SK-N-DZ (cell line): ENCODE data around the gene BPIFA1.
A peak's percentile ranks its signal among the peaks of the same experiment; 100 is the strongest.

Experiments used
- DNase-seq: peaks from one replicate; pipeline ENCODE4 v3.0.0-alpha.2; 2015; ENCODE audit warnings: low spot score

Gene BPIFA1

DNA sequence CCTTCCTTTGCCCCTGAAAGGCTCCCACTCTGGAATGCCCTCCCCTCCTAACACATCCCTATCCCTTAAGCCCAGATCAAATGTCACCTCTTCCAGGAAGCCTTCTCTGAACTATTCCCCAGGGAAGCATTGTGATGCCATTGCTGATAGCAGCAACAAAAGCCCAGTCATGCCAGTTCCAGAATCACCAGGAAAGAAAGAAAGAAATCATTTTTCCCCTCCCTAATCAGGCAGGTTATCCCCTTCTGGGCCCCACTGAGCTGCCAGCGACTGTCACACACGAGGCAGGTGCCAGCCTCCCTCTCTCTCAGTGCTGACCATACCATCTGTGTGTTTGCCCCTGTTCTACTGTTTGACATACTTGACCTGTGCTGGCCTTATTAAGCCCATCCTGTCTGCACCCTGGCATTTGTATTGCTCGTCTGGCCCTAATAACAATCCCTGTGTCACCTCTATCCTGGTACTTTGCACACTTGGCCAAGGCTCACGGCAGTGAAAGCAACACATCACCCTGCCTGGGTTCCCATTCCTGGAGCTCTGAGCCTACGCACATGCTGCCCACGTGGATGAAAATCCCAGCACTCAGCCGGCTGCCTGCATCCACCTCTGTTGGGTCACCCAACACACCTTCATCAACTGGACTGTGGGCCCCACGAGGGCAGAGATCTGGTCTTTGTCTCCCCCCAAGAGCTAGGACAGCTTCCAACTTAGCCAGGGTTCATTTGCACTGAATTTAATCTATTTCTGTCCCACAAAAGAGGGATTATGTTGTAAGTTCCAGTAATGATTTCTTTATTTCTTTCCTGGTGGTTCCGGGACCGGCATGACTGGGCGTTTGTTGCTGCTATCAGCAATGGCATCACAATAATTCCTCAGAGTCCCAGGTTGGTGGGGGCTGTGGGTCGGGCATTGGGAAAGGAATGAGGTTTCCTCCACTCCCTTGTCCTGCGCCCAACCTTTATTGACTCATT, 42.0 kb downstream of the BPIFA1 start:
- peak; percentile 41 for DNase-seq

DNA sequence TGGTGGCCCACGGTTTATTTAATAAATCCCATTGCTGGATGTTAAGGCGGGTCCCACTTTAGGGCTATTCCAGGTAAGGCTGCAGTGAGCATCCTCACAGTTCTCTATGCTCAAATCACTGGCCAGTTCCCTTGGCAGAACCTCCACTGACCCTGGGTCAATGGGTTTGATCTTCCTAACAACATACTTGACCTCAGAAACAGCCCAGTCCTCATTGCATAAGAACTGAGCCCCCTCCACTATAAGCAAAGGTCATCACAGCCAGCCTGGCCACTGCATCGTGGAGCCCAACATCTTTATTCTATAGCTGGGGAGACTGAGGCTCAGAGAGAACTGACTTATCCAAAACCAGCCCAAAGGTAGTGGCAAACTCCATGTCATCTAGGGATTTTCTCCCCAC, 42.9 kb downstream of the BPIFA1 start:
- DNase-seq = no peak

DNA sequence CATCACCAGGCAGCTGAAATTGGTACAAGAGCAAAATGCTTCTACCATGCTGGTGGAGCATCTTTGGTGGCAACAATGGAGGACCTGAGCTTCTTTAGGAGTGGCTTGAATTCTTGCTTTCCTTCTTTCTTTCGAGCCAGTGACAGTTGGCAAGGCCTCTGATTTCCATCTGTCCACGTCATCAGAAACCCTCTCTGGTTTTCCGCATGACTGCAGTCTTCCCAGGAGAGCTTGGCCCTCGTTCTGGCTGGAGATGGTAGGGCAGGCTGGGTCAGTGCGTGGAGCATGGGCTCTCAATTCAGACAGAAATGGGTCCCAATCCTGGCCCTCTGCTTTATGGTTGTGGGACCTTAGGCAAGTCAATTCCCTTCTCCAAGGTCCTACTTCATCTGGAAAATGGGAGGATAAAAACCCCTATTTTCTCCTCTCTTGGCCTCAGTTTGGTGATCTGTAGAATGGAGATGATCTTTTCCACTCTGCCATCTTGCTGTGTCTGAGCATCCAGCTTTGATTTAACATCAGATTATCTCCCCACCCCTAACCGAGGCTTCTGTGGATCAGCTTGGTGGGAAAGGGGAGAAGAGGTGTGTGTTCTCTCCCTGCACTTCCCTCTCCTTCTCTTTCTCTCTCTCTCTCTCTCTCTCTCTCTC, 43.6 kb downstream of the BPIFA1 start:
- no peak for DNase-seq

DNA sequence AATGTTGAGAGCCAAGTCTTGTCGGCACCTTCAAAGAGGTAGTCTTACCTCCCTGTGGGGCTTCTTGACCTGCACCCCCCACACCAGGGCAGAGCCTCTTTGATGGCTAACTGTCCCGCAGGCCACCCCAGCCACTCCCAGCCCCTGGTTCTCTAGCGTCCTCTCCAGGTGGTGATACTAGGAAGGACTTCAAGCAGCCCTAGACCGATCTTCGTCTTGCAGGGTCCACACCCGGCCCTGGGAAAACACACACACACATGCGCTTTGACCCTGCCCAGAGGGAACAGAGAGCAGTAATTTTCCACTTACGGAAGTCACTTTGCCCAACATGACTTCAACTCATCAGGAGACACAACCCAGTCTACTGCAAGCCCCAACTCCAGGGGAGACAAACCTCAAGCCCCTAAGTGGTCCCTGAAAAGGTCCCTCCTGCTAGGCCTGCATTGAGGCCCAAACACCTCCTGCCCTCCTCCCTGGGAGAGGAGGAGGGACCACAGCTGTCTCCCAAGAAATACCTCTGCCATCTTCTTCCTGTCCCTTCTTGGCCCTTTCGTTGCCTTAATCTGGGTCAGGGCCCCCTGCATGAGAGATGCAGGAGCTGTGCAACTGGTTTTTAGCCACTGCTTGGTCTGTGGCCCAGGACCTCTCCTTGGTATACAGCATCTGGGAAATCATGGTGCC, 44.3 kb downstream of the BPIFA1 start:
- no peak for DNase-seq

DNA sequence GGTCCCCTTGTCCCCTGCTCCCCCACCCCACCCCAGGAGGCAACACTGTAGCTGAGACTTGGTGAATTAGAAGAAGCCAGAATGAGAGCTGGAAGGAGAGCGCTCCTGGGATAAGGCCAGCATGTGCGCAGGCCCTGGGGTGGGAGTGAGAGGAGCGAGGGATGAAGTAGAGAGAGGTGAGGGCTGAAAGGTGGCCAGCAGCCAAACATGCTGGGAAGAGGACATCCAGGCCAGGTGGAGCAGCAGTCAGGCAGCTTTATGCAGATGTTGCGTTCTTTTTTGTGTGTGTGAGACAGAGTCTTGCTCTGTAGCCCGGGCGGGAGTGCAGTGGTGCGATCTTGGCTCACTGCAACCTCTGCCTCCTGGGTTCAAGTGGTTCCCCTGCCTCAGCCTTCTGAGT, 45.0 kb downstream of the BPIFA1 start:
- no peak for DNase-seq

DNA sequence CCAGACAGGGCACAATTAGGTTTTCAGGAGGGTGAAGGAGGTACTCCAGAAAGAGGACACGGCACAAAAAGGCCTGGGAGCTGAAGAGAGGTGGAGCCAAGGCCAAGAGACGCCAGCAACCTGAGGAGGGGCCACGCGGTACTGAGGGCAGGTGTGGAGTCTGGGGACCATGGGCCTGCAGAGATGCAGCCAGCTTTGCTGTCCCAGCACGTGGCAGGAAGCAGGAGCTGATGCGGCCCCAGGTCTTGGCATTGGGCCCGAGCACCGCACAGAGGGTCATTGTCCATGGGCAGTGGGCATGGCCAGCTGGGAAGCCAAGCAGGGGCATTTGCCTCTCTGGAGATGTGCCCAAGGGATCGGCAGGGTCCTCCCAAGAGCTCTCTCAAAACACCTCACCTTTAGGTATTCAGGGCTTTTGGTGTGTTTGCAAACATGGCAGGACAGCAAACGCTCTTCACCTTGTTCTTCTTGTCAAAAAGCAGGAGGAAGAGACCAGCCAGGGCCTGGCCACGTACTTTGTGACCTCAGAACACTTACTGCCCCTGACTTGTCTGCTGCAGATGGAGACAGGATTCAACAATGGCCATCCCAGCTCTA, 45.9 kb downstream of the BPIFA1 start:
- no peak for DNase-seq

DNA sequence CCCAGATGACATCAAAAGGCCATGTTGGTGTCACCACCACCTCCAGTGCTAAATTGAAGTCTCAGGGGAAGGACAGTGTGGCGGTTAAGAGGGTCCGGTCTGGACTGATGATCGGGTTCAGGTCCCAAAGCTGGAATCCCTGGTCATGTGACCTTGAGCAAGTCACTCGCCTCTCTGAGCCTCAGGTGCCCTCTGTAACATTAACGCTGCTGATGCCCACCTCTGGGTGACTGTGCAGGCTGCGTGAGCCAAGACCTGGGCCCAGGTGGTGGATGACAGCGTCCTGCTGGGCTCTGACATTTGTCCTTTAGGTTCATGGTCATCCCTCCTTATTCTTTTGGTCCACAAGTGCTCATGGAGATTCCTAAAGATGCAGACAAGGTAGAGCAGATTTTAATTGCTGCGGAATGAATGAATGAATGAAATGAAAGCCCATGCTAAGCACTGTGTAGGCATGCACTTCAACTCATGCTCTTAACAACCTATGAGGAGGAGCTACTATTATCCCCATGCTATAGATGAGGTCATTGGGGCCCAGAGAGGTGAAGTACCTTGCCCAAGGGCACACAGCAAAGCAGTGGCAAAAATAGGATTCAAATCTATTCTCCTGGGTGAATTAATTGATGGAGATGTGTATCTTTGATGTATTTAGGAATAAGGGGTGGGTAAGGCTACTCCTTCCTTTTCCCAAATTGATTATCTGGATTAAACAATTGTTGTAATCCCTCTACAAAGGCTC, 46.6 kb downstream of the BPIFA1 start:
- DNase-seq = no peak

DNA sequence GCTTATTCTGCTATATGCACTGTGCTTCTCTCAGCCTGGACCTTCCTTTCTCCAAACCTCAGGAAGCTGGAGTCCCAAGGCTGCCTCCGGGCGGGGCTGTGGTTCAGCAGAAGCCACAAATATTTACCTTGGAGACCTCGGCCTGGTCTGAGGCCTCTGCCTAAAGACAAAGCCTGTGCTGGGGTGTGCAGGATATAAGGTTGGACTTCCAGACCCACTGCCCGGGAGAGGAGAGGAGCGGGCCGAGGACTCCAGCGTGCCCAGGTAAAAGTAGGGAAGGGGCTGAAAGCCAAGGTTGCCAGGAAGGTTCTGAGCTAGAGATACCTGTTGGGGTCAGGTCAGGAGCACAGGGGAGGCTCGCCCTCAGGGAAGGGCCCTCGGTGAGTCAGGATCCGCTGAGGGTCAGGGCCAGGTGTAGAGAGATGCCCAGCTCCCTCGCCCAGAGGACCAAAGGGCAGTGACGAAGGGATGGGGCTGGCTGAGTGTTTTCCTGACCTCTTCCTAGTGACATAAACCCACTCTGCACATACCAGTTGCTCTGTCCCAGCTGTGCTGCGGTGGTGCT, 47.3 kb downstream of the BPIFA1 start, which contains the start of gene BPIFB1:
Gene BPIFB1 (plus strand): TSS at position 224 of the 565 bp plus-strand sequence. CDS start 2,860 bp downstream, outside the sequence.
- no peak for DNase-seq

DNA sequence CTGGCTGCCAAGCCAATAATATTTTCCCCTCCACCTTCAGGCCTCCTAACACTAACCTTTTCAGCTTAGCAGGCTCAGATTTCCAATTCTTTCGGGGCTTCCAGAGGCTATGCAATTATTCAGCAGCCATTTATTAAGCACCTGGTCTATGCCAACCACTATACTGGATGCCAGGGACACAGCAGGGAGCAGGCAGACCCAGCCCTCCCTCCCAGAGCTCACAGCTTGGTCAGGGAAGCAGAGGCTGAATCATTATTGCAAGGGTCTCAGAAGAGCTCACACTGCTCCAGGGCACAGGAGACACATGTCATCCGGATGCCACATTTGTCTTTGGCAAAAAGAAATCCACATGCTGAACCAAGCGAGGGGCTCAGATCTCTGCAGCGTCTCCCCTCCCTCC, 48.5 kb downstream of the BPIFA1 start:
- no peak for DNase-seq

DNA sequence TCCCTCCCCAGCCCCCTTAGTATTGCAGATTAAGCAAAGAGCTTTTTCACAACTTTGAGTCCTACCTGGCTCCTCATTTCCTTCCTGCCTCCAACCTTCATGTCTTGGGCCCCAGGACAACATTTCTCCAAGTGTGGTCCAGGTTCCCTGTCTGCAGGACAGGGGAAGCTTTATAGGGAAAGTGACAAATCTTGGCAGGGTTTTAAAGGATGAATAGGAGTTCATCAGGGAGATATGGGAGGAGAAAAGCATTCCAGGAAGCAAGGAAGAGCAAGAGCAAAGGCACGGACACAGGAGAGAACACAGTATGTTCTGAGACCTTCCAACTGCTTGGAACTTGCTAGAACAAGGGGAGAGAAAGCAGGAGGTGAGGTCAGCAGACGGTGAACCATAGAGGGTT, 49.1 kb downstream of the BPIFA1 start:
- no peak for DNase-seq

DNA sequence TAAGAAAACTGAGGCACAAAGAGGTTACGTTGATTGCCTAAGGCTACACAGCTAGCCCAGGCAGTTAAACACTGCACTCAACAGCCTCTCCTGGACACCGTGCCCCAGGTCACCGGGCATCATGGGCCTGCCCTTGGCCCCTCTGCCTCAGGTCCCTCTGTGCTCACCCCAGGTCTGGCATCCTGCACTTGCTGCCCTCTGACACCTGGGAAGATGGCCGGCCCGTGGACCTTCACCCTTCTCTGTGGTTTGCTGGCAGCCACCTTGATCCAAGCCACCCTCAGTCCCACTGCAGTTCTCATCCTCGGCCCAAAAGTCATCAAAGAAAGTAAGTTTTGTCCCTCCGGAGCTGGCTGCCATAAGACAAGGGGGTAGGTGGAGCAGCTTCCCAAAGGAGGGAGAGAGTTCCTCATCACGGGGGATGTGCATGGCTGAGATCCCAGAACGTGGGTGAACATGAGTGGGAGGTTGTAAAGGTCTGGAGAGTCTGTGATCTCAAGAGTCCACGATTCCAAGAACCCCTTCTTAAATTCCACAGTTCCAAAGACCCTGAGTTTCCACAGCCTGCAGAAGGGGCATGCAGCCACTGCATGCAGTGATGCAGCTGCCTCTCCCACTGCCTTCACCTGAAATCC, 50.2 kb downstream of the BPIFA1 start:
- no peak for DNase-seq

DNA sequence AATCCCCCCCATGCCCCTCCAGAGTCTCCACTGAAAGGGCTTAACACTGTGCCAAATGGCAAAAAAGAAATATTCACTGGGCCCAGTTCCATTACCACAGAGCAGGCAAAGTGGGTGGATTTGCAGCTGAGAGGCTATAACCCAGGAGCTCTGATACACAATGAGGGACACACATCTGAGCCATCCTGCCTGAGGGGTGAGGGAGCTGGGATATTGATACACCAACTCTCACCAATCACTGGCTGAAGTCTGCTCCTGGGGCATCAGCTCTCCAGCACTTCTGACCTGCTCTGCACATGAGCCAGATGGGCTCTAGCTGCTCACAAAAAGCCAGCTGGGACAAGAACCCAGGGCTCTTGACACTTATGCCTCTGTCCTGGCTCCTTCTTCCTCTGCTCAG, 52.1 kb downstream of the BPIFA1 start:
- no peak for DNase-seq

DNA sequence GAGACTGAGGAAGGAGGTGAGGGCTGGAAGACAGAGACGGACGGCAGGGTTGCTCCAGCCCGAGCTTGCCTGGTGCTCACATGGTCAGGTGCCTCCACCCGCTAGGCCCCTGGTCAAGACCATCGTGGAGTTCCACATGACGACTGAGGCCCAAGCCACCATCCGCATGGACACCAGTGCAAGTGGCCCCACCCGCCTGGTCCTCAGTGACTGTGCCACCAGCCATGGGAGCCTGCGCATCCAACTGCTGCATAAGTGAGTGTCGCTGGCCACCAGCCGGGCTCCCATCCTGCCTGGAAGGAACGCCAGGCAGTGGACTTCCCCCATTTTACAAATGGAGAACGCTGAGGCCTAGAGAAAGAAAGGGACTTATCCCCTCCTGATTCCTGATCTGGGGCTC, 55.1 kb downstream of the BPIFA1 start:
- DNase-seq = no peak

DNA sequence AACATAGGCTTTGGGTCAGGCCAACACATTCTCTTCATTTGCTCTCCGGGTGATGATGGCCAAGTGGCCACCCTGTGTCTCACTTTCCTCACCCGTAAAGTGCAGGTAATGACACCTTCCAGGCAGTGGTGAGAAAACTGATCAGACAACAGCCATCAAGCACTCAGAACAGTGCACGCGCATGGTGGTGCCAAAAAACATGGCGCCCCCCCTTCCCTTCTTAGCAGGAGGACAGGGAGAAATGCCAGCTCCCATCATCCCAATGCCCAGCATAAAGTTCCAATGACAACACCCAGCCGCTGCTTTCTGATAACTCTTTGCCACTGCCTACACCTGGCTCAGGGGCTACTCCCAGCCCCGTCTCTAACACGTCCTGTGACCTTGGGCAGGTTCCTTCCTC, 55.6 kb downstream of the BPIFA1 start:
- no peak for DNase-seq

DNA sequence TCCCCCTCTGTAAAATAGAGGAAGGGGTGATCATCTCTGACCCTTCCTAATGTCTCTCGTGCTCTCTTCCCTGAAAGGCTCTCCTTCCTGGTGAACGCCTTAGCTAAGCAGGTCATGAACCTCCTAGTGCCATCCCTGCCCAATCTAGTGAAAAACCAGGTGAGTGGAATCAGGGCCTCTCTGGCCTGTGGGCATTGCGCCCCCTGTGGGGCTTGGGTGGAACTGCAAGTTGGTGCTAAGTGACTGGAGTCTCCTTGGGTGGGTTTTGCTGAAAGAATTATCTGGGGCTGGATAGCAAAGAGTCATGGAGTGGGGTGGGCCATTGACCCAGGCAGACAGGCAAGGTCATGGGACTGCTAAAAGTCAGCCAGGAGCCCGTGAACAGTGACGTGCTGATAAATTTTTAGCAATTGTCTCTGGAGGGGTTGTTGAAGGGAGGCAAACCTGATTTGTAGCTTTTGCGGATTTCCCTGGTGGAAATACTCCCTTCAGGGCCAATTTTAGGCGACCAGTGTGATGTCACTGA, 56.1 kb downstream of the BPIFA1 start:
- no peak for DNase-seq
